HCT116 (cell line): ENCODE measurements around the gene DHH. TPM values are rescaled to one million over a fixed set of nuclear protein-coding genes. Genes with fewer than 3 reads are reported as not detected.

ENCODE experiments used
- ATAC-seq: fragments of 200-7000 bp; cut with Tn5 transposase; 2 replicates; pipeline ENCODE4 v1.9.1; 2020; ENCODE audit warnings: mild to moderate bottlenecking, moderate library complexity
- BruUV-seq: library from RNA; stranded (reverse); fragments of 400-500 nt; replicated peaks from 2 replicates; lab custom pipeline; 2021; lab: Mats Ljungman, UMichigan
- CTCF ChIA-PET: fragments of 300-600 bp; sonication (Branson Sonifier 250); formaldehyde crosslinking; loops from one replicate; lab custom pipeline; 2021; ENCODE audit warnings: antibody characterized with exemption; lab: Charles Lee
- POLR2A ChIA-PET: fragments of 300-600, 350-600 bp; sonication (Branson Sonifier 250); formaldehyde crosslinking; loops from one replicate; lab custom pipeline; 2021; ENCODE audit warnings: antibody characterized with exemption; lab: Charles Lee
- RAD21 ChIA-PET, 2 experiments: fragments of 300-600 bp; sonication (Branson Sonifier 250); formaldehyde crosslinking; loops; one replicate each; lab custom pipeline; 2023; ENCODE audit warnings: low total read pairs in 2 of 2; ENCODE audit not compliant: uncharacterized antibody in 2 of 2, unreplicated experiment in 2 of 2, low non-redundant PET in 1 of 2; lab: Charles Lee
- DNase-seq: peaks from one replicate; pipeline ENCODE4 v3.0.0-alpha.2; 2010; ENCODE audit warnings: low read depth, low spot score
- H2AFZ ChIP-seq: fragments of 200-600 bp; shearing (Covaris generic), sonication (generic); 2 replicates; pipeline ENCODE4 v1.6.1; 2017; ENCODE audit warnings: low read depth, mixed run types, mixed read lengths, antibody characterized with exemption, low read length; ENCODE audit not compliant: poor library complexity, severe bottlenecking
- H3K27ac ChIP-seq: 2 replicates; pipeline ENCODE4 v1.5.1; 2012; ENCODE audit warnings: low read depth, low read length
- H3K27me3 ChIP-seq: fragments of 200-600 bp; sonication (generic); 2 replicates; pipeline ENCODE4 v1.6.1; 2016; ENCODE audit warnings: mixed run types, low read length, mixed read lengths; ENCODE audit not compliant: insufficient read depth
- H3K36me3 ChIP-seq, 2 experiments: fragments of 200-500 bp in 1 of 2; fragments of 200-600 bp in 1 of 2; sonication (Bioruptor generic) in 1 of 2; sonication (generic) in 1 of 2; 2 replicates each; pipeline versions ENCODE4 v1.5.1 to v1.6.1; 2014 to 2016; ENCODE audit warnings: low read length in 2 of 2, inconsistent platforms in 1 of 2, mixed read lengths in 1 of 2, mixed run types in 1 of 2; ENCODE audit not compliant: insufficient read depth in 2 of 2, control insufficient read depth in 1 of 2
- H3K4me1 ChIP-seq, 2 experiments: fragments of 200-600 bp in 1 of 2; sonication (generic) in 1 of 2; 2 replicates each; pipeline versions ENCODE4 v1.5.1 to v1.6.1; 2012 to 2017; ENCODE audit warnings: low read length in 2 of 2, inconsistent platforms in 1 of 2, mild to moderate bottlenecking in 1 of 2, mixed read lengths in 1 of 2, mixed run types in 1 of 2, moderate library complexity in 1 of 2; ENCODE audit not compliant: insufficient read depth in 2 of 2, control insufficient read depth in 1 of 2
- H3K4me2 ChIP-seq: fragments of 200-600 bp; sonication (generic); 2 replicates; pipeline ENCODE4 v1.6.1; 2017; ENCODE audit warnings: mixed run types, low read length, mixed read lengths
- H3K4me3 ChIP-seq, 2 experiments: fragments of 200-600 bp in 1 of 2; sonication (generic) in 1 of 2; replicated peaks in 1 of 2; 2 replicates each; pipeline ENCODE4 v1.5.1; 2011 to 2016; ENCODE audit warnings: low read length in 2 of 2, control low read depth in 1 of 2, low read depth in 1 of 2, mild to moderate bottlenecking in 1 of 2, mixed read lengths in 1 of 2, mixed run types in 1 of 2
- H3K79me2 ChIP-seq: fragments of 200-600 bp; sonication (generic); 2 replicates; pipeline ENCODE4 v1.6.1; 2017; ENCODE audit warnings: mild to moderate bottlenecking, mixed run types, low read length, moderate library complexity, mixed read lengths; ENCODE audit not compliant: insufficient read depth
- H3K9ac ChIP-seq: fragments of 200-600 bp; sonication (generic); 2 replicates; pipeline ENCODE4 v1.6.1; 2016; ENCODE audit warnings: low read length, mixed read lengths
- H3K9me2 ChIP-seq: fragments of 200-600 bp; sonication (generic), shearing (Covaris generic); 2 replicates; pipeline ENCODE4 v1.6.1; 2017; ENCODE audit warnings: mixed run types, mild to moderate bottlenecking, moderate library complexity; ENCODE audit not compliant: insufficient read depth
- H3K9me3 ChIP-seq, 2 experiments: fragments of 200-500 bp in 1 of 2; fragments of 200-600 bp in 1 of 2; sonication (Bioruptor generic) in 1 of 2; sonication (generic) in 1 of 2; 2 replicates each; pipeline ENCODE4 v1.6.1; 2014 to 2017; ENCODE audit warnings: low read length in 2 of 2, mixed read lengths in 2 of 2, inconsistent platforms in 1 of 2, low read depth in 1 of 2, mild to moderate bottlenecking in 1 of 2, mixed run types in 1 of 2, moderate library complexity in 1 of 2; ENCODE audit not compliant: control insufficient read depth in 1 of 2, insufficient read depth in 1 of 2
- H4K20me1 ChIP-seq: fragments of 200-600 bp; sonication (generic), shearing (Covaris generic); 2 replicates; pipeline ENCODE4 v1.6.1; 2017; ENCODE audit warnings: mixed run types, mild to moderate bottlenecking, moderate library complexity; ENCODE audit not compliant: insufficient read depth
- ATF3 ChIP-seq: IDR thresholded peaks from 2 replicates; pipeline ENCODE4 v1.6.1; 2012
- CEBPB ChIP-seq: IDR thresholded peaks from 2 replicates; pipeline ENCODE4 v1.6.1; 2012; ENCODE audit warnings: low read depth
- EGR1 ChIP-seq: IDR thresholded peaks from 2 replicates; pipeline ENCODE4 v1.6.1; 2012; ENCODE audit warnings: low read depth
- EZH2 ChIP-seq: fragments of 200-600 bp; sonication (generic); IDR thresholded peaks from 2 replicates; pipeline ENCODE4 v1.6.1; 2017; ENCODE audit warnings: antibody characterized with exemption, mixed run types
- EZH2phosphoT487 ChIP-seq: fragments of 200-600 bp; IDR thresholded peaks from 2 replicates; pipeline ENCODE4 v1.6.1; 2018; ENCODE audit warnings: antibody characterized with exemption, borderline replicate concordance
- FOSL1 ChIP-seq: IDR thresholded peaks from 2 replicates; pipeline ENCODE4 v1.6.1; 2012; ENCODE audit warnings: low read depth
- JUND ChIP-seq: IDR thresholded peaks from 2 replicates; pipeline ENCODE4 v1.6.1; 2012
- POLR2A ChIP-seq: IDR thresholded peaks from 2 replicates; pipeline ENCODE4 v1.7.0; 2011; ENCODE audit warnings: borderline replicate concordance; ENCODE audit not compliant: insufficient read depth, insufficient read length; ENCODE audit errors: extremely low read depth
- REST ChIP-seq: IDR thresholded peaks from 2 replicates; pipeline ENCODE4 v1.6.1; 2012; ENCODE audit warnings: low read depth
- SP1 ChIP-seq: IDR thresholded peaks from 2 replicates; pipeline ENCODE4 v1.6.1; 2012; ENCODE audit warnings: low read depth
- SRF ChIP-seq: IDR thresholded peaks from 2 replicates; pipeline ENCODE4 v1.6.1; 2012; ENCODE audit warnings: low read depth
- YY1 ChIP-seq: IDR thresholded peaks from 2 replicates; pipeline ENCODE4 v1.6.1; 2011; ENCODE audit warnings: low read length, low read depth, moderate library complexity, mild to moderate bottlenecking; ENCODE audit not compliant: insufficient replicate concordance; ENCODE audit errors: extremely low read depth
- ZFX ChIP-seq: fragments of 450-650 bp; IDR thresholded peaks from 2 replicates; pipeline ENCODE4 v1.6.1; 2017
- intact Hi-C: fragments of 100-400 bp; cut with micrococcal nuclease; formaldehyde crosslinking; loops from 2 replicates; pipeline ENCODE4 v1.10.0; 2022
- total RNA-seq: library from RNA; stranded (reverse); gene quantifications from one replicate; pipeline ENCODE4 v1.2.1, GENCODE V29; 2021; ENCODE audit not compliant: unreplicated experiment
- TF ChIP-seq, protein P1 (sequence below), 3 experiments: fragments of 200-600 bp in 1 of 3; sonication (generic) in 1 of 3; IDR thresholded peaks in 2 of 3; conservative IDR thresholded peaks in 1 of 3; 2 replicates each; pipeline ENCODE4 v1.5.1; 2012 to 2017; ENCODE audit warnings: low read depth in 2 of 3, low read length in 2 of 3, antibody characterized with exemption in 1 of 3, borderline replicate concordance in 1 of 3, control low read depth in 1 of 3, mild to moderate bottlenecking in 1 of 3, mixed read lengths in 1 of 3, mixed run types in 1 of 3, moderate library complexity in 1 of 3; ENCODE audit not compliant: insufficient read depth in 1 of 3

The DHH gene
- total RNA-seq, 1 experiment from 2014 or later, result 0.22 TPM

- no peaks in the 10 kb centered on the region for H4K20me1 ChIP-seq
- no peaks in the 10 kb centered on the region for H3K27me3 ChIP-seq
- H3K36me3 ChIP-seq, result peaks cover 52 to 78% of the 10 kb centered on the region in 2 experiments
- no peaks in the 10 kb centered on the region for H3K4me1 ChIP-seq
- no peak for TF ChIP-seq SRF
- no peak for TF ChIP-seq POLR2A
- no peak for TF ChIP-seq REST
- no peak for TF ChIP-seq EZH2phosphoT487
- TF ChIP-seq ZFX, result no peak
- TF ChIP-seq EGR1, result no peak
- TF ChIP-seq CEBPB, result no peak
- no peak for TF ChIP-seq EZH2
- no peak for TF ChIP-seq YY1
- TF ChIP-seq SP1, result no peak
- TF ChIP-seq, protein P1, sequence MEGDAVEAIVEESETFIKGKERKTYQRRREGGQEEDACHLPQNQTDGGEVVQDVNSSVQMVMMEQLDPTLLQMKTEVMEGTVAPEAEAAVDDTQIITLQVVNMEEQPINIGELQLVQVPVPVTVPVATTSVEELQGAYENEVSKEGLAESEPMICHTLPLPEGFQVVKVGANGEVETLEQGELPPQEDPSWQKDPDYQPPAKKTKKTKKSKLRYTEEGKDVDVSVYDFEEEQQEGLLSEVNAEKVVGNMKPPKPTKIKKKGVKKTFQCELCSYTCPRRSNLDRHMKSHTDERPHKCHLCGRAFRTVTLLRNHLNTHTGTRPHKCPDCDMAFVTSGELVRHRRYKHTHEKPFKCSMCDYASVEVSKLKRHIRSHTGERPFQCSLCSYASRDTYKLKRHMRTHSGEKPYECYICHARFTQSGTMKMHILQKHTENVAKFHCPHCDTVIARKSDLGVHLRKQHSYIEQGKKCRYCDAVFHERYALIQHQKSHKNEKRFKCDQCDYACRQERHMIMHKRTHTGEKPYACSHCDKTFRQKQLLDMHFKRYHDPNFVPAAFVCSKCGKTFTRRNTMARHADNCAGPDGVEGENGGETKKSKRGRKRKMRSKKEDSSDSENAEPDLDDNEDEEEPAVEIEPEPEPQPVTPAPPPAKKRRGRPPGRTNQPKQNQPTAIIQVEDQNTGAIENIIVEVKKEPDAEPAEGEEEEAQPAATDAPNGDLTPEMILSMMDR (IDR thresholded peaks at IDR 0.05 in 2 of 3, conservative IDR thresholded peaks at IDR 0.05 in 1 of 3; ENCODE audit: borderline replicate concordance in 1 of 3, insufficient read depth in 1 of 3, low read depth in 2 of 3, low read length in 2 of 3), result no peak
- no peak for TF ChIP-seq JUND
- TF ChIP-seq ATF3, result no peak
- no peak for TF ChIP-seq FOSL1
- H3K4me2 ChIP-seq, result no peak overlapping the region
- intact Hi-C loops, result no loop called here
- H3K9ac ChIP-seq, result no peak overlapping the region
- H3K9me3 ChIP-seq, result no peaks in the 10 kb centered on the region
- no peak overlapping the region for H3K27ac ChIP-seq
- DNase-seq (no peak), ATAC-seq (no peak)
- no peaks in the 10 kb centered on the region for H3K79me2 ChIP-seq
- BruUV-seq, result TSS peak; percentile 15
- H3K9me2 ChIP-seq, result no peaks in the 10 kb centered on the region
- no peak overlapping the region for H3K4me3 ChIP-seq
- H2AFZ ChIP-seq, result no peak overlapping the region
- RAD21 ChIA-PET, result no interaction called here
- CTCF ChIA-PET, result no interaction called here
- POLR2A ChIA-PET, result no interaction called here
Measured at GRCh38 chr12:49037947-49038237, 56.7 kb downstream of the DHH start.
